HCT116 (cell line): ENCODE measurements around the gene IL23A. TPM values are rescaled to one million over a fixed set of nuclear protein-coding genes. Genes with fewer than 3 reads are reported as not detected.

Source experiments
- ATAC-seq: fragments of 200-7000 bp; cut with Tn5 transposase; 2 replicates; pipeline ENCODE4 v1.9.1; 2020; ENCODE audit warnings: mild to moderate bottlenecking, moderate library complexity
- BruUV-seq: library from RNA; stranded (reverse); fragments of 400-500 nt; replicated peaks from 2 replicates; lab custom pipeline; 2021; lab: Mats Ljungman, UMichigan
- CTCF ChIA-PET: fragments of 300-600 bp; sonication (Branson Sonifier 250); formaldehyde crosslinking; loops from one replicate; lab custom pipeline; 2021; ENCODE audit warnings: antibody characterized with exemption; lab: Charles Lee
- POLR2A ChIA-PET: fragments of 300-600, 350-600 bp; sonication (Branson Sonifier 250); formaldehyde crosslinking; loops from one replicate; lab custom pipeline; 2021; ENCODE audit warnings: antibody characterized with exemption; lab: Charles Lee
- RAD21 ChIA-PET, 2 experiments: fragments of 300-600 bp; sonication (Branson Sonifier 250); formaldehyde crosslinking; loops; one replicate each; lab custom pipeline; 2023; ENCODE audit warnings: low total read pairs in 2 of 2; ENCODE audit not compliant: uncharacterized antibody in 2 of 2, unreplicated experiment in 2 of 2, low non-redundant PET in 1 of 2; lab: Charles Lee
- DNase-seq: peaks from one replicate; pipeline ENCODE4 v3.0.0-alpha.2; 2010; ENCODE audit warnings: low read depth, low spot score
- H2AFZ ChIP-seq: fragments of 200-600 bp; shearing (Covaris generic), sonication (generic); 2 replicates; pipeline ENCODE4 v1.6.1; 2017; ENCODE audit warnings: low read depth, mixed run types, mixed read lengths, antibody characterized with exemption, low read length; ENCODE audit not compliant: poor library complexity, severe bottlenecking
- H3K27ac ChIP-seq: 2 replicates; pipeline ENCODE4 v1.5.1; 2012; ENCODE audit warnings: low read depth, low read length
- H3K27me3 ChIP-seq: fragments of 200-600 bp; sonication (generic); 2 replicates; pipeline ENCODE4 v1.6.1; 2016; ENCODE audit warnings: mixed run types, low read length, mixed read lengths; ENCODE audit not compliant: insufficient read depth
- H3K36me3 ChIP-seq, 2 experiments: fragments of 200-500 bp in 1 of 2; fragments of 200-600 bp in 1 of 2; sonication (Bioruptor generic) in 1 of 2; sonication (generic) in 1 of 2; 2 replicates each; pipeline versions ENCODE4 v1.5.1 to v1.6.1; 2014 to 2016; ENCODE audit warnings: low read length in 2 of 2, inconsistent platforms in 1 of 2, mixed read lengths in 1 of 2, mixed run types in 1 of 2; ENCODE audit not compliant: insufficient read depth in 2 of 2, control insufficient read depth in 1 of 2
- H3K4me1 ChIP-seq, 2 experiments: fragments of 200-600 bp in 1 of 2; sonication (generic) in 1 of 2; 2 replicates each; pipeline versions ENCODE4 v1.5.1 to v1.6.1; 2012 to 2017; ENCODE audit warnings: low read length in 2 of 2, inconsistent platforms in 1 of 2, mild to moderate bottlenecking in 1 of 2, mixed read lengths in 1 of 2, mixed run types in 1 of 2, moderate library complexity in 1 of 2; ENCODE audit not compliant: insufficient read depth in 2 of 2, control insufficient read depth in 1 of 2
- H3K4me2 ChIP-seq: fragments of 200-600 bp; sonication (generic); 2 replicates; pipeline ENCODE4 v1.6.1; 2017; ENCODE audit warnings: mixed run types, low read length, mixed read lengths
- H3K4me3 ChIP-seq, 2 experiments: fragments of 200-600 bp in 1 of 2; sonication (generic) in 1 of 2; replicated peaks in 1 of 2; 2 replicates each; pipeline ENCODE4 v1.5.1; 2011 to 2016; ENCODE audit warnings: low read length in 2 of 2, control low read depth in 1 of 2, low read depth in 1 of 2, mild to moderate bottlenecking in 1 of 2, mixed read lengths in 1 of 2, mixed run types in 1 of 2
- H3K79me2 ChIP-seq: fragments of 200-600 bp; sonication (generic); 2 replicates; pipeline ENCODE4 v1.6.1; 2017; ENCODE audit warnings: mild to moderate bottlenecking, mixed run types, low read length, moderate library complexity, mixed read lengths; ENCODE audit not compliant: insufficient read depth
- H3K9ac ChIP-seq: fragments of 200-600 bp; sonication (generic); 2 replicates; pipeline ENCODE4 v1.6.1; 2016; ENCODE audit warnings: low read length, mixed read lengths
- H3K9me2 ChIP-seq: fragments of 200-600 bp; sonication (generic), shearing (Covaris generic); 2 replicates; pipeline ENCODE4 v1.6.1; 2017; ENCODE audit warnings: mixed run types, mild to moderate bottlenecking, moderate library complexity; ENCODE audit not compliant: insufficient read depth
- H3K9me3 ChIP-seq, 2 experiments: fragments of 200-500 bp in 1 of 2; fragments of 200-600 bp in 1 of 2; sonication (Bioruptor generic) in 1 of 2; sonication (generic) in 1 of 2; 2 replicates each; pipeline ENCODE4 v1.6.1; 2014 to 2017; ENCODE audit warnings: low read length in 2 of 2, mixed read lengths in 2 of 2, inconsistent platforms in 1 of 2, low read depth in 1 of 2, mild to moderate bottlenecking in 1 of 2, mixed run types in 1 of 2, moderate library complexity in 1 of 2; ENCODE audit not compliant: control insufficient read depth in 1 of 2, insufficient read depth in 1 of 2
- H4K20me1 ChIP-seq: fragments of 200-600 bp; sonication (generic), shearing (Covaris generic); 2 replicates; pipeline ENCODE4 v1.6.1; 2017; ENCODE audit warnings: mixed run types, mild to moderate bottlenecking, moderate library complexity; ENCODE audit not compliant: insufficient read depth
- ATF3 ChIP-seq: IDR thresholded peaks from 2 replicates; pipeline ENCODE4 v1.6.1; 2012
- CBX3 ChIP-seq: IDR thresholded peaks from 2 replicates; pipeline ENCODE4 v1.6.1; 2012; ENCODE audit warnings: low read depth
- CEBPB ChIP-seq: IDR thresholded peaks from 2 replicates; pipeline ENCODE4 v1.6.1; 2012; ENCODE audit warnings: low read depth
- EGR1 ChIP-seq: IDR thresholded peaks from 2 replicates; pipeline ENCODE4 v1.6.1; 2012; ENCODE audit warnings: low read depth
- ELF1 ChIP-seq: IDR thresholded peaks from 2 replicates; pipeline ENCODE4 v1.6.1; 2012; ENCODE audit warnings: low read depth, borderline replicate concordance
- EZH2 ChIP-seq: fragments of 200-600 bp; sonication (generic); IDR thresholded peaks from 2 replicates; pipeline ENCODE4 v1.6.1; 2017; ENCODE audit warnings: antibody characterized with exemption, mixed run types
- EZH2phosphoT487 ChIP-seq: fragments of 200-600 bp; IDR thresholded peaks from 2 replicates; pipeline ENCODE4 v1.6.1; 2018; ENCODE audit warnings: antibody characterized with exemption, borderline replicate concordance
- FOSL1 ChIP-seq: IDR thresholded peaks from 2 replicates; pipeline ENCODE4 v1.6.1; 2012; ENCODE audit warnings: low read depth
- JUND ChIP-seq: IDR thresholded peaks from 2 replicates; pipeline ENCODE4 v1.6.1; 2012
- MAX ChIP-seq: IDR thresholded peaks from 2 replicates; pipeline ENCODE4 v1.6.1; 2012
- POLR2A ChIP-seq: IDR thresholded peaks from 2 replicates; pipeline ENCODE4 v1.7.0; 2011; ENCODE audit warnings: borderline replicate concordance; ENCODE audit not compliant: insufficient read depth, insufficient read length; ENCODE audit errors: extremely low read depth
- RAD21 ChIP-seq: IDR thresholded peaks from 2 replicates; pipeline ENCODE4 v1.6.1; 2012; ENCODE audit warnings: low read depth, mild to moderate bottlenecking
- REST ChIP-seq: IDR thresholded peaks from 2 replicates; pipeline ENCODE4 v1.6.1; 2012; ENCODE audit warnings: low read depth
- SIN3A ChIP-seq: IDR thresholded peaks from 2 replicates; pipeline ENCODE4 v1.6.1; 2012; ENCODE audit warnings: low read depth
- SP1 ChIP-seq: IDR thresholded peaks from 2 replicates; pipeline ENCODE4 v1.6.1; 2012; ENCODE audit warnings: low read depth
- SRF ChIP-seq: IDR thresholded peaks from 2 replicates; pipeline ENCODE4 v1.6.1; 2012; ENCODE audit warnings: low read depth
- TCF7L2 ChIP-seq: IDR thresholded peaks from 2 replicates; pipeline ENCODE4 v1.7.0; 2011; ENCODE audit warnings: borderline replicate concordance, inconsistent platforms; ENCODE audit not compliant: insufficient read depth, insufficient read length; ENCODE audit errors: extremely low read depth
- YY1 ChIP-seq: IDR thresholded peaks from 2 replicates; pipeline ENCODE4 v1.6.1; 2011; ENCODE audit warnings: low read length, low read depth, moderate library complexity, mild to moderate bottlenecking; ENCODE audit not compliant: insufficient replicate concordance; ENCODE audit errors: extremely low read depth
- ZBTB33 ChIP-seq: IDR thresholded peaks from 2 replicates; pipeline ENCODE4 v1.6.1; 2011; ENCODE audit warnings: mild to moderate bottlenecking, low read length, moderate library complexity; ENCODE audit not compliant: insufficient replicate concordance; ENCODE audit errors: extremely low read depth
- ZNF274 ChIP-seq: fragments of 200-500 bp; sonication (Bioruptor generic); IDR thresholded peaks from 2 replicates; pipeline ENCODE4 v1.6.1; 2014; ENCODE audit warnings: mild to moderate bottlenecking, low read depth, low read length, inconsistent platforms
- intact Hi-C: fragments of 100-400 bp; cut with micrococcal nuclease; formaldehyde crosslinking; loops from 2 replicates; pipeline ENCODE4 v1.10.0; 2022
- total RNA-seq: library from RNA; stranded (reverse); gene quantifications from one replicate; pipeline ENCODE4 v1.2.1, GENCODE V29; 2021; ENCODE audit not compliant: unreplicated experiment

IL23A gene
- total RNA-seq, 1 experiment from 2014 or later, result 0.59 TPM

GRCh38 chr12:56359851-56360767 lies 21.4 kb downstream of the IL23A start, which contains the start of gene STAT2:
TSS of gene STAT2 (minus strand) at chr12:56360107. CDS start at chr12:56356571, 3,536 bp downstream.
- H3K9ac ChIP-seq, result peak within 1 kb of the TSS; percentile 71
- H3K9me3 ChIP-seq, result no peaks in the 10 kb centered on the region
- H3K27me3 ChIP-seq, result no peaks in the 10 kb centered on the region
- CTCF ChIA-PET, result interaction anchor here (1.2 to 1.9 kb wide), 8 partner anchors 15 to 276 kb away, joined by 3 to 14 read pairs (median 5); partner anchors contain the start of genes CNPY2 and PAN2
- peaks cover 10 to 18% of the 10 kb centered on the region in 2 experiments; a peak in 3 of 4 replicates for H3K4me1 ChIP-seq
- H3K4me3 ChIP-seq, result peak within 1 kb of the TSS; percentile 74 to 93
- POLR2A ChIA-PET, result interaction anchor here (0.7 to 2.5 kb wide), 23 partner anchors 8 to 274 kb away, joined by 3 to 20 read pairs (median 4); partner anchors contain the start of genes CNPY2, IL23A, PA2G4 and PAN2
- peak within 1 kb of the TSS; percentile 83 for H3K4me2 ChIP-seq
- DNase-seq, result peak; percentile 100
- no TSS peak for BruUV-seq
- H4K20me1 ChIP-seq, result no peaks in the 10 kb centered on the region
- RAD21 ChIA-PET, result interaction anchor here in 1 of 2 experiments (0.6 to 0.8 kb wide), 2 partner anchors 44 to 170 kb away, joined by 3 to 6 read pairs; partner anchors contain the start of gene CNPY2
- no peaks in the 10 kb centered on the region for H3K9me2 ChIP-seq
- intact Hi-C loops, result loop anchor here (2.0 kb wide), 1 partner anchor 25 kb away; no protein-coding TSS in a partner anchor
- peak within 1 kb of the TSS; percentile 22 for H2AFZ ChIP-seq
- H3K79me2 ChIP-seq, result peaks cover 10% of the 10 kb centered on the region; the same call in 1 of the 2 replicates
- peak; percentile 96 for ATAC-seq
- H3K27ac ChIP-seq, result peak within 1 kb of the TSS; percentile 74
- peaks cover 0 to 8% of the 10 kb centered on the region in 2 experiments; a peak in 2 of 4 replicates for H3K36me3 ChIP-seq
- TF ChIP-seq CEBPB, result no peak
- no peak for TF ChIP-seq EZH2
- no peak for TF ChIP-seq EZH2phosphoT487
- TF ChIP-seq MAX, result peak; percentile 91
- TF ChIP-seq ATF3, result no peak
- TF ChIP-seq RAD21, result no peak
- TF ChIP-seq FOSL1, result no peak
- no peak for TF ChIP-seq ZBTB33
- TF ChIP-seq YY1, result peak; percentile 36
- TF ChIP-seq POLR2A, result peak; percentile 50
- peak; percentile 97 for TF ChIP-seq SP1
- no peak for TF ChIP-seq EGR1
- no peak for TF ChIP-seq JUND
- TF ChIP-seq REST, result no peak
- TF ChIP-seq SIN3A, result peak; percentile 91; the same call in 1 of the 2 replicates
- 0 out of 2 replicates have a peak, but pooled peaks have one; percentile 15 for TF ChIP-seq CBX3
- TF ChIP-seq ZNF274, result no peak
- TF ChIP-seq TCF7L2, result peak; percentile 18
- no peak for TF ChIP-seq SRF
- peak; percentile 65; the same call in 1 of the 2 replicates for TF ChIP-seq ELF1
